ENCODE results near the gene RHOT2. TPM values are rescaled to one million over a fixed set of nuclear protein-coding genes. Genes with fewer than 3 reads are reported as not detected.

The RHOT2 gene
- total and polyA plus RNA-seq, 9 of the 15 experiments (the other 6 are each of a cell fraction or from before 2014, with no cell fraction given): 5.0 to 373 (median 112) TPM

- no peak for TF ChIP-seq MNT (conservative IDR thresholded peaks at IDR 0.05)
- no peak for TF ChIP-seq CHAMP1 (IDR thresholded peaks at IDR 0.05)
- TF ChIP-seq FOXK2 (conservative IDR thresholded peaks at IDR 0.05 in 1 of 2, IDR thresholded peaks at IDR 0.05 in 1 of 2; ENCODE audit: low read depth in 2 of 2): no peak
- no peak for TF ChIP-seq ZNF239 (CRISPR knock-in tag; IDR thresholded peaks at IDR 0.05)
- no peak for TF ChIP-seq ZFP30 (CRISPR knock-in tag; IDR thresholded peaks at IDR 0.05; ENCODE audit: borderline replicate concordance)
- TF ChIP-seq CREB3 (tag; conservative IDR thresholded peaks at IDR 0.05; ENCODE audit: low read depth): no peak
- TF ChIP-seq KDM4B (IDR thresholded peaks at IDR 0.05; ENCODE audit: borderline replicate concordance in 2 of 2, low read depth in 1 of 2): no peak
- peak; percentile 48 for TF ChIP-seq POLR2B (IDR thresholded peaks at IDR 0.05; ENCODE audit: low read depth, partially characterized antibody)
- no peak for TF ChIP-seq NONO (IDR thresholded peaks at IDR 0.05; ENCODE audit: low read depth in 2 of 2, low read length in 1 of 2)
- TF ChIP-seq ZNF75A (CRISPR knock-in tag; IDR thresholded peaks at IDR 0.05): no peak
- no peak for TF ChIP-seq TAF15 (IDR thresholded peaks at IDR 0.05; ENCODE audit: low read depth, low read length)
- TF ChIP-seq POLR3G (IDR thresholded peaks at IDR 0.05; ENCODE audit: extremely low read depth, insufficient read length, insufficient replicate concordance): no peak
- TF ChIP-seq ATF7 (IDR thresholded peaks at IDR 0.05): no peak
- TF ChIP-seq ZBTB34 (CRISPR knock-in tag; IDR thresholded peaks at IDR 0.05): no peak
- no peak for TF ChIP-seq TRIM24 (IDR thresholded peaks at IDR 0.05)
- TF ChIP-seq CREB5 (CRISPR knock-in tag; IDR thresholded peaks at IDR 0.05): no peak
- TF ChIP-seq HDAC8 (tag; IDR thresholded peaks at IDR 0.05): 0 out of 2 replicates have a peak, but pooled peaks have one; percentile 15
- no peak for TF ChIP-seq ZNF668 (CRISPR knock-in tag; IDR thresholded peaks at IDR 0.05)
Measured at GRCh38 chr16:683396-684070, 15.6 kb downstream of the RHOT2 start (continued).

All from K562 (cell line).